ENCODE data around the gene AP2M1. TPM values are rescaled to one million over a fixed set of nuclear protein-coding genes. Genes with fewer than 3 reads are reported as not detected.

The AP2M1 gene
- total RNA-seq, 1 donor from 2014 or later, result 235 TPM

DNA sequence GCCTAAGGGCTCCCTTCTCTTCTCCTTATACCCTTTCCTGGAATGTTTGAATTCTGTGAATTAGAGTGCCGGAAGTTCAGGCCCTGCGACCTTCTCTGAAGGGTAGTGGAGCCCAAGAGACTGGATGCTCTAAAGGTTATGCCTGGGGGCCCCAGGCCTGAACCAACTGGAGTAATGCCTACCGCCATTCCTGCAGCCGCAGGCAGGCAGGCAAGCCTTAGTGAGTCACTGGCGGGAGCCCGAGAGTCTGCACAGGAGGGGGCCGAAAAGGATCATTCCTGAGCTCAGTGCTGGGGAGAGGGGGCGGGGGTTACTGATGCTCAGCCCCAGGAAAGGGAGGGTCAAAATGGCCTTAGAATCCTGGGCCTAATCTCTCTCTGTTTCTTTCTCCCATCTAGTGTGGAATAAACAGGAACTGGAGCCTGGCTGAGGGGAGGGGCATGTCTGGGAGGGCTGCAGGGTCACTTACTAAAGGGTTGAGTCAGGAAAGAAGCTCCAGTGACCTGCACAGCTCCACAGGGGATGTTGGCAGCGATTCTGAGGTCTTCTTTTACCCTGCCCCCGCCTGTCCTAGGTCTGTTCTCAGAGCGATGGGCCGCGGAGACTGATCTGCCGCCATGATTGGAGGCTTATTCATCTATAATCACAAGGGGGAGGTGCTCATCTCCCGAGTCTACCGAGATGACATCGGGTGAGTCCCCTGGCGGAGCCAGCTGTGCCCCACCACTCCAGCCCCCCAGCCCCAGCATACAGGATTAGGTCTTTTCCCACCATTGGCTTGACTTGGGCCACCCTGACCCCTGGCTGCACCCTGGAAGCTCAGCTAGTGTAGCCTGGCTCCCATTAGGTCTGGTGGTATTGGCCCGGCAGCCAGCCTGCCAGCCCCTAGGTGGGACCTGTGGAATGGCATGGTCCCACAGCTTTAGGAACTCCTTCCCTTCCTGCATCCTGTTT, 2.0 kb downstream of the AP2M1 start:
- DNase-seq (ENCODE audit: low spot score), result no peak
- intact Hi-C loops (cut with micrococcal nuclease), result no loop called here
- no peaks in the 10 kb centered on the region for H3K27me3 Mint-ChIP-seq (ENCODE audit: insufficient read depth)
- H3K4me3 Mint-ChIP-seq, result peak overlapping the region; percentile 95
- H3K36me3 Mint-ChIP-seq (ENCODE audit: low read depth), result peaks cover 45% of the 10 kb centered on the region
- H3K4me1 Mint-ChIP-seq (ENCODE audit: low read depth), result peaks cover 24% of the 10 kb centered on the region
- no peaks in the 10 kb centered on the region for H3K9me3 Mint-ChIP-seq
- no peak overlapping the region for H3K27ac Mint-ChIP-seq

DNA sequence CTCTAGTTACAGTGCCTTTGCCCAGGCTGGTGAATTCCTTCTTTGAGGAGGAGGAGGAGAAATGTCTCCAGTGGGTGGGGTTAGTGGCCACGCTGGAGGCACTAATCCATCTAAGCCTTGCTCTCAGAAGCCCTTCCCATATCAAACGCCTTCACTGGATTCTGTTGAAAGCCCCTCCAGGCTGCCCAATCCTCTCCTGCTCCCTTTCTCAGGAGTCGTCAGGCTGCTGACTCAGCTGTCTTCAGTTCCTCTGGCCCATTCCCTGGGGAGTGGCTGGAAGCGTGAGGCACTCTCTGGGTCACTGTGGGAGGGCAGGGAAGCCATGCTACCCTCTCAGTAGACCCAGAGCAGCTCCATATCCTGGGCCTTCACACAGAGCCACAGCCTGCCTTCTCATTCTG, 2.7 kb downstream of the AP2M1 start:
- Mint-ChIP-seq H3K9me3 (no peaks in the 10 kb centered on the region), H3K27me3 (ENCODE audit: insufficient read depth) (no peaks in the 10 kb centered on the region), H3K4me3 (peak overlapping the region; percentile 51), H3K27ac (no peak overlapping the region), H3K36me3 (ENCODE audit: low read depth) (peaks cover 44% of the 10 kb centered on the region), H3K4me1 (ENCODE audit: low read depth) (peaks cover 21% of the 10 kb centered on the region)
- DNase-seq (ENCODE audit: low spot score), result no peak
- intact Hi-C loops (cut with micrococcal nuclease), result no loop called here

DNA sequence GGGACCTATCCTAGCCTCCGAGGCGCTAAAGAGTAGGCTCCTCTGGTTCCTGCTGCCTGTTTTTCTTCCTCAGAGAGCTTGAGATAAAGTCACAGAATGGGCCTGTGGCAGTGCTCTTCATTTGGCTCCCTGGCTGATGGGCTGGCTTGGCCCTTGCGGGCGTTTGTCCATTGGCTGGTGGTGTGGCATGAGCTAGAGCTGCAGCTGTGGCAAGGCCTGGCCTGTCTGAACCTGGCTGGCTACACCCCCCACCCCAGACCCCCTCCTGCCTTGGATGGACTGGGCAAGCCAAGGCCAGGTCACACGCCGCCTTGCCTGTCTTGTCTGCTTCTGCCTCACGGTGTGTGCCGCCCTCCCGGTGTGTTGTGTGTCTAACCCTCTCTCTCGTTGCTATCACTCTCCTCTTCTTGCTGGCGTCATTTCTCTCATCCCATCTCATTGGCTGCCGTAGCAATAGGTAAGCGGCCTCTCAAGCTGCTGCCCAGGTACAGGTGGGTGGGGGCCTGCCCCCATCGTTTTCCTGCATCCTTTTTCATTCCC, 3.2 kb downstream of the AP2M1 start:
- H3K36me3 Mint-ChIP-seq (ENCODE audit: low read depth), result peaks cover 44% of the 10 kb centered on the region
- H3K4me1 Mint-ChIP-seq (ENCODE audit: low read depth), result peaks cover 21% of the 10 kb centered on the region
- intact Hi-C loops (cut with micrococcal nuclease), result no loop called here
- no peaks in the 10 kb centered on the region for H3K27me3 Mint-ChIP-seq (ENCODE audit: insufficient read depth)
- no peak overlapping the region for H3K4me3 Mint-ChIP-seq
- no peaks in the 10 kb centered on the region for H3K9me3 Mint-ChIP-seq
- no peak for DNase-seq (ENCODE audit: low spot score)
- peak overlapping the region; percentile 34 for H3K27ac Mint-ChIP-seq

DNA sequence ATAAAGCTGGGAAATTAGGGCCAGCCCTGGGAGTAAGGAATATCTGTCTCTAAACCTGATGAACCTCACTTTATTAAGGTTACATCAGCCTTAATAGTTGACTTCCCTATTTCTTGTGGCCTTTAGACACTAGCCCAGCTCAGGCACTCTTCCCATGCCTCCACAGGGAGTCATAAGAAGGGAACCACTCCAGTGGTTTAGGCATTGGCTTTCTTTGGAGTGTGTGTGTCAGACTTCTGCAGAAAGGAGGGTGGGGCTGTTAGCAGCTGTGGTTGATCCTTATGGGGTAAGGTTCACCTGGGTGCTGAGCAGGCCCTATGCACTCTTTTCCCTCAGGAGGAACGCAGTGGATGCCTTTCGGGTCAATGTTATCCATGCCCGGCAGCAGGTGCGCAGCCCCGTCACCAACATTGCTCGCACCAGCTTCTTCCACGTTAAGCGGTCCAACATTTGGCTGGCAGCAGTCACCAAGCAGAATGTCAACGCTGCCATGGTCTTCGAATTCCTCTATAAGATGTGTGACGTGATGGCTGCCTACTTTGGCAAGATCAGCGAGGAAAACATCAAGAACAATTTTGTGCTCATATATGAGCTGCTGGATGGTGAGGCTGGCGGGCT, 4.0 kb downstream of the AP2M1 start:
- DNase-seq (ENCODE audit: low spot score), result no peak
- Mint-ChIP-seq H3K36me3 (ENCODE audit: low read depth) (peaks cover 44% of the 10 kb centered on the region), H3K27ac (no peak overlapping the region), H3K9me3 (no peaks in the 10 kb centered on the region), H3K27me3 (ENCODE audit: insufficient read depth) (no peaks in the 10 kb centered on the region), H3K4me3 (no peak overlapping the region), H3K4me1 (ENCODE audit: low read depth) (peaks cover 21% of the 10 kb centered on the region)
- intact Hi-C loops (cut with micrococcal nuclease), result no loop called here

DNA sequence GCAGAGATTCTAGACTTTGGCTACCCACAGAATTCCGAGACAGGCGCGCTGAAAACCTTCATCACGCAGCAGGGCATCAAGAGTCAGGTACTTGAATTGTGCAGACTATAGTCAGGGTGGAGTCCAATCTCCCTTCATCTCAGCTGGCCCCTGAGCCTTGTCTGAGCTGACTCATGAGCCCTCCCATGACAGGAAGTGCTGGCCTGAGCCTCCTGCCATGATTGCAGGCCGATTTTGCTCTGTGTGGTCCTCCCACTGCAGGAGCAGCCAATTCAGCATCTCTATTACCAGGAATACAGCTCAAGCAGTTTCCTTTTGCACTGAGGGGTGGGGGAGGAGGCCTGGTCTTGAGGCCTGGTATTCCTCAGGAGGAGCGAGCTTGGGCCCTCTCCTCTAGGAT, 5.5 kb downstream of the AP2M1 start:
- Mint-ChIP-seq H3K4me1 (ENCODE audit: low read depth) (peaks cover 24% of the 10 kb centered on the region), H3K4me3 (no peak overlapping the region), H3K36me3 (ENCODE audit: low read depth) (peaks cover 52% of the 10 kb centered on the region), H3K27me3 (ENCODE audit: insufficient read depth) (no peaks in the 10 kb centered on the region), H3K9me3 (no peaks in the 10 kb centered on the region), H3K27ac (no peak overlapping the region)
- no peak for DNase-seq (ENCODE audit: low spot score)
- intact Hi-C loops (cut with micrococcal nuclease), result no loop called here

DNA sequence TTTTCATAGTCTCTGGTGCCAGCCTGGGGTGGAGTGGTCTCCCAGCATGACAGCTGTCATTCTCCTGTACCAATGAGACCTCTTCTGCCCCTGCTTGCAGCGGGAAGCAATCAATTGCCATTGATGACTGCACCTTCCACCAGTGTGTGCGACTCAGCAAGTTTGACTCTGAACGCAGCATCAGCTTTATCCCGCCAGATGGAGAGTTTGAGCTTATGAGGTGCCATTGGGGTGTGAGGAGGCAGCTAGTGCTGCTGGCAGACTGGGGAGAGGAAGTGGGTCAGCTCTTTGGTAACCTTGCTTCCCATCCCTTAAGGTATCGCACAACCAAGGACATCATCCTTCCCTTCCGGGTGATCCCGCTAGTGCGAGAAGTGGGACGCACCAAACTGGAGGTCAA, 6.9 kb downstream of the AP2M1 start:
- peaks cover 18% of the 10 kb centered on the region for H3K4me1 Mint-ChIP-seq (ENCODE audit: low read depth)
- DNase-seq (ENCODE audit: low spot score), result no peak
- H3K9me3 Mint-ChIP-seq, result no peaks in the 10 kb centered on the region
- no peaks in the 10 kb centered on the region for H3K27me3 Mint-ChIP-seq (ENCODE audit: insufficient read depth)
- peaks cover 54% of the 10 kb centered on the region for H3K36me3 Mint-ChIP-seq (ENCODE audit: low read depth)
- H3K27ac Mint-ChIP-seq, result no peak overlapping the region
- no peak overlapping the region for H3K4me3 Mint-ChIP-seq
- intact Hi-C loops (cut with micrococcal nuclease), result no loop called here

DNA sequence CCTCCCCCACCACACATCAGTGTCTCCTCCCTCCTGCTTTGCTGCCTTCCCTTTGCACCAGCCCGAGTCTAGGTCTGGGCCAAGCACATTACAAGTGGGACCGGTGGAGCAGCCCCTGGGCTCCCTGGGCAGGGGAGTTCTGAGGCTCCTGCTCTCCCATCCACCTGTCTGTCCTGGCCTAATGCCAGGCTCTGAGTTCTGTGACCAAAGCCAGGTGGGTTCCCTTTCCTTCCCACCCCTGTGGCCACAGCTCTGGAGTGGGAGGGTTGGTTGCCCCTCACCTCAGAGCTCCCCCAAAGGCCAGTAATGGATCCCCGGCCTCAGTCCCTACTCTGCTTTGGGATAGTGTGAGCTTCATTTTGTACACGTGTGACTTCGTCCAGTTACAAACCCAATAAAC, 9.0 kb downstream of the AP2M1 start:
- intact Hi-C loops (cut with micrococcal nuclease), result loop anchor here (2.0 kb wide), 1 partner anchor 1403 kb away; the partner anchor contains the start of gene SENP2

DNA sequence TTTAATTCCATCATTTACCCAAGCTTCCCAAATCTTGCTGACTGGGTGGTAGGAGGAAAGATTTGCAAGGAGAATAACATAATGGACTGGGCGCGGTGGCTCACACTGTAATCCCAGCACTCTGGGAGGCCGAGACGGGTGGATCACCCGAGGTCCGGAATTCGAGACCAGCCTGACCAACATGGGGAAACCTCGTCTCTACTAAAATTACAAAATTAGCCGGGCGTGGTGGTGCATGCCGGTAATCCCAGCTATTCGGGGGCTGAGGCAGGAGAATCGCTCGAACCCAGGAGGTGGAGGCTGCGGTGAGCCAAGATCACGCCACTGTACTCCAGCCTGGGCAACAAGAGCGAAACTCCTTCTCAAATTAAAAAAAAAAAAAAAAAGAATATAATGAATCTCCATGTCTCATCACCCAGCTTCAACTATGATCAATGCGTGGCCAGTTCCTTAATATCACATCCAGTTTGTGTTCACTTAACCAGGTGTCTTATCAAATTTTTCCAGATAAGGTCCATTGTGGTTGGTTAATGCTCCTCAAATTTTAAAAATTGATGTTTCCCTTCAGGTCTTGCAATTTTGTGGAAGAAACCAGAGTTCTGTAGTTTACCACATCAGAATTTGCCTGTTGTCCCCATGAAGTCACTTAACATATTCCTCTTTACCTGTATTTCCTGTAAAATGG, 10.0 kb downstream of the AP2M1 start:
- Mint-ChIP-seq H3K4me3 (peak overlapping the region; percentile 98), H3K9me3 (no peaks in the 10 kb centered on the region), H3K36me3 (ENCODE audit: low read depth) (peaks cover 48% of the 10 kb centered on the region), H3K4me1 (ENCODE audit: low read depth) (peaks cover 25% of the 10 kb centered on the region), H3K27ac (peak overlapping the region; percentile 84), H3K27me3 (ENCODE audit: insufficient read depth) (no peaks in the 10 kb centered on the region)
- intact Hi-C loops (cut with micrococcal nuclease), result loop anchor here (1.0 to 5.0 kb wide), 5 partner anchors 10 to 1402 kb away; partner anchors contain the start of genes AP2M1, DVL3, KLHL24 and PARL
- no peak for DNase-seq (ENCODE audit: low spot score)

More for the DNA sequence above, 9.0 kb downstream of the AP2M1 start:
- Mint-ChIP-seq H3K27me3 (ENCODE audit: insufficient read depth) (no peaks in the 10 kb centered on the region), H3K9me3 (no peaks in the 10 kb centered on the region), H3K4me3 (no peak overlapping the region), H3K4me1 (ENCODE audit: low read depth) (peaks cover 25% of the 10 kb centered on the region), H3K36me3 (ENCODE audit: low read depth) (peaks cover 49% of the 10 kb centered on the region), H3K27ac (no peak overlapping the region)
- DNase-seq (ENCODE audit: low spot score), result no peak

DNA sequence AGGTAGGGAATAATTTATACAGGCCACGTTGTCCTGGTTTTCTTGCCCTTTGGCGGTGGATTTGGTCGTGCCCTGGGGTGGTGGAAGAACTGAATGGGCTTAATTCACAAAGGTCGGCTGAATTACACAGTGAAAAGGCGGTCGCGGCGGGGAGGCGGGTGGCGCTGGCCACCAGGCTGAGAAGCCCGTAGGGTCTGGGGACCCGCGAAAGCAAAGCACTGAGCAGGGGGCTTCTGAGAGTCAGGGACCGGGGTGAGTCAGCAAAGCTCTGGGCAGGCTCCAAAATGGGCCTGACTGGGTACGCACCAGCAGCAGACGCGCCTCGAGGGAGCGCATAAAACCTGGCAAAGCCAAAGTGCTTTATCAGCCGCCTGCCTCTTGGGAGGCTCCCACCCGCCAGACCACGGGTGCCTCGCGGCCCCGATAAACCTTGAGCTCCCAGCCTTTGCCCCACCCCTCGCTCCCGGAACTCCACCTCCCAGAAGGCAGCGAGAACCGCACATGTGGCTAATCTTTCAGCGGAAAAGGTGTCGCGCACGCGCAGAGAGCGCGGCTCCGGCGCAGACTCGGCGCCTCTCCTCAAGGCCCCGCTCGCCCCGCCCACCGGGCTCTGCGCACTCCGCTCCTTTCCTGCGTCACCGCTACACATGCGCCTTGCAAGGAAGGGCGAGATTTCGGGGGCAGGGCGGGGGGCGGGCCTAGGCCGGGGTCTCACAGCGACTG, 11.0 kb downstream of the AP2M1 start:
- peaks cover 25% of the 10 kb centered on the region for H3K4me1 Mint-ChIP-seq (ENCODE audit: low read depth)
- intact Hi-C loops (cut with micrococcal nuclease), result loop anchor here (1.0 to 5.0 kb wide), 12 partner anchors 11 to 1401 kb away; partner anchors contain the start of genes ABCC5, AP2M1, DVL3 and EEF1AKMT4
- peak; percentile 99 for DNase-seq (ENCODE audit: low spot score)
- H3K4me3 Mint-ChIP-seq, result peak overlapping the region; percentile 98
- peaks cover 47% of the 10 kb centered on the region for H3K36me3 Mint-ChIP-seq (ENCODE audit: low read depth)
- no peaks in the 10 kb centered on the region for H3K9me3 Mint-ChIP-seq
- H3K27me3 Mint-ChIP-seq (ENCODE audit: insufficient read depth), result no peaks in the 10 kb centered on the region
- peak overlapping the region; percentile 89 for H3K27ac Mint-ChIP-seq

DNA sequence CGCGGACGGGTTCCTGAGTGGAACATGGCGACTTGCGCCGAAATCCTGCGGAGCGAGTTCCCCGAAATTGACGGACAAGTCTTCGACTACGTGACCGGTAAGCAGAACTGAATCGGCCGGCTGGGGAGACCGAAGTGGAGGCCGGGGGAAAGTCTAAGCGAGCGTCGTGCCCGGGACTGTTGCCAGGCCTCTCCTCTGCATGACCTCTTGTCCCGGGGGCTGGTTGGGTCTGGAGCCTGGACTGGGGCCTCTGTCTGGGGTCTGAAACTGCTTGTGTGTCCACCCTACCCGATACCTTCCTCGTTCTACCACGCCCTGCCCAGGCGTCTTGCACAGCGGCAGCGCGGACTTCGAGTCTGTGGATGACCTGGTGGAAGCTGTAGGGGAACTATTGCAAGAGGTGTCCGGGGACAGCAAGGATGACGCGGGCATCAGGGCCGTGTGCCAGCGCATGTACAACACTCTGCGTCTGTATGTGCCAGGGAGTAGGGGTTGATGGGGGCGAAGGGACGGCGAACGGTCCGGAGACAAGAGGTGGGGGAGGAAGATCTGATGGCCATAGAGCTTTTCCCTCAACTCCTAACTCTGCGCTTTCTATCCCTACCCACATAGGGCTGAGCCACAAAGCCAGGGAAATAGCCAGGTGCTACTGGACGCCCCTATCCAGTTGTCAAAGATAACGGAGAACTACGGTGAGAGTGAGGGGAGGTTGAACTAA, 11.7 kb downstream of the AP2M1 start, which contains the start of gene ABCF3:
TSS of gene ABCF3 (plus strand) at position 16 of the 718 bp plus-strand sequence. CDS start at position 25, 9 bp downstream.
- Mint-ChIP-seq H3K36me3 (ENCODE audit: low read depth) (peaks cover 40% of the 10 kb centered on the region), H3K4me1 (ENCODE audit: low read depth) (peaks cover 25% of the 10 kb centered on the region), H3K9me3 (no peaks in the 10 kb centered on the region), H3K27me3 (ENCODE audit: insufficient read depth) (no peaks in the 10 kb centered on the region), H3K4me3 (peak within 1 kb of the TSS; percentile 98), H3K27ac (peak within 1 kb of the TSS; percentile 89)
- intact Hi-C loops (cut with micrococcal nuclease), result loop anchor here (1.0 to 5.0 kb wide), 9 partner anchors 51 to 1088 kb away; partner anchors contain the start of genes ABCC5, EEF1AKMT4, EIF2B5 and EIF4G1
- no peak for DNase-seq (ENCODE audit: low spot score)

DNA sequence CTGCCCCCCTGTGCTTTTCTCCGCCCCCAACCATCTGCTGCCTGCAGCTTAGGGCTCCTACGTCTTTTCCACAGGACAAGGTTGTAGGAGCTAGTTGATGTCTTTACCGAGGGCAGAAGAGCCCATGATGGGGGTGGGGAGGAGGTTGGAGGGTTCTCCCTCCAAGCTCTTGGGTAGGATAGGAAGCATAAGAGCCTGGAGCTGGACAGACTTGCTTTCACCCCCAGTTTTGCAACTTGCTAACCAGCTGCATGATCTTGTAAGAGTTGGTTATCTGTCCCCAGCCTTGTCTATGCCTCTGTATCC, 12.2 kb downstream of the AP2M1 start:
- no peak for DNase-seq (ENCODE audit: low spot score)
- Mint-ChIP-seq H3K4me1 (ENCODE audit: low read depth) (peaks cover 25% of the 10 kb centered on the region), H3K9me3 (no peaks in the 10 kb centered on the region), H3K36me3 (ENCODE audit: low read depth) (peaks cover 37% of the 10 kb centered on the region), H3K27me3 (ENCODE audit: insufficient read depth) (no peaks in the 10 kb centered on the region), H3K27ac (peak overlapping the region; percentile 89), H3K4me3 (peak overlapping the region; percentile 98)
- intact Hi-C loops (cut with micrococcal nuclease), result loop anchor here (1.0 to 5.0 kb wide), 9 partner anchors 52 to 1088 kb away; partner anchors contain the start of genes ABCC5, EEF1AKMT4, EIF2B5 and EIF4G1
